Endothelial cell (in vitro differentiated cells): Measurements from ENCODE around the gene TAF5. TPM values are rescaled to one million over a fixed set of nuclear protein-coding genes. Genes with fewer than 3 reads are reported as not detected.
A peak's percentile ranks its signal among the peaks of the same experiment; 100 is the strongest.
"Not testable (repeated sequence)": the region's sequence is repeated elsewhere in the genome, so short reads cannot be mapped to it uniquely, and the experiment has no call there.

Experiments used
- DNase-seq: peaks from one replicate; pipeline ENCODE4 v3.0.0; 2021; ENCODE audit warnings: low spot score
- H3K27ac Mint-ChIP-seq: one replicate; pipeline ENCODE4 v1.8.0; 2021; ENCODE audit warnings: mixed read lengths, inconsistent platforms; ENCODE audit not compliant: unreplicated experiment
- H3K27me3 Mint-ChIP-seq: one replicate; pipeline ENCODE4 v1.8.0; 2021; ENCODE audit warnings: mild to moderate bottlenecking, moderate library complexity, mixed read lengths, inconsistent platforms; ENCODE audit not compliant: unreplicated experiment
- H3K36me3 Mint-ChIP-seq: one replicate; pipeline ENCODE4 v1.8.0; 2021; ENCODE audit warnings: mild to moderate bottlenecking, low read depth, mixed read lengths, inconsistent platforms; ENCODE audit not compliant: unreplicated experiment
- H3K4me1 Mint-ChIP-seq: one replicate; pipeline ENCODE4 v1.8.0; 2021; ENCODE audit warnings: mild to moderate bottlenecking, mixed read lengths, inconsistent platforms; ENCODE audit not compliant: unreplicated experiment
- H3K4me3 Mint-ChIP-seq: one replicate; pipeline ENCODE4 v1.8.0; 2021; ENCODE audit warnings: mild to moderate bottlenecking, mixed read lengths, inconsistent platforms; ENCODE audit not compliant: unreplicated experiment
- H3K9me3 Mint-ChIP-seq: one replicate; pipeline ENCODE4 v1.8.0; 2021; ENCODE audit warnings: mixed read lengths, inconsistent platforms; ENCODE audit not compliant: unreplicated experiment
- CTCF ChIP-seq: fragments of 200-600 bp; sonication (generic); IDR thresholded peaks from one replicate; pipeline ENCODE4 v1.5.0; 2021; ENCODE audit warnings: antibody characterized with exemption; ENCODE audit not compliant: unreplicated experiment
- total RNA-seq: library from RNA; stranded (reverse); fragmentation: NEBNext Ultra II Directional; extraction: Animal tissue kit (Norgen Biotek cat#: 25700); gene quantifications from one replicate; pipeline ENCODE4 v1.2.1, GENCODE V29; 2021; ENCODE audit not compliant: unreplicated experiment

TAF5 gene
- total RNA-seq, 1 donor from 2014 or later = 5.7 TPM

GRCh38 chr10:103350175-103350516 lies 17.6 kb upstream of the TAF5 start:
- H3K4me1 Mint-ChIP-seq = peaks cover 2% of the 10 kb centered on the region
- H3K27ac Mint-ChIP-seq = no peak overlapping the region
- H3K4me3 Mint-ChIP-seq = peak overlapping the region; percentile 93
- no peaks in the 10 kb centered on the region for H3K9me3 Mint-ChIP-seq
- no peaks in the 10 kb centered on the region for H3K27me3 Mint-ChIP-seq
- H3K36me3 Mint-ChIP-seq = peaks cover 3% of the 10 kb centered on the region
- DNase-seq = no peak
- no peak for TF ChIP-seq CTCF

- Mint-ChIP-seq H3K27ac (no peak within 1 kb of the TSS), H3K36me3 (peaks cover 3% of the 10 kb centered on the region), H3K9me3 (no peaks in the 10 kb centered on the region), H3K27me3 (no peaks in the 10 kb centered on the region), H3K4me1 (peaks cover 2% of the 10 kb centered on the region), H3K4me3 (peak within 1 kb of the TSS; percentile 93)
- TF ChIP-seq CTCF = no peak
- peak; percentile 91 for DNase-seq
Measured at GRCh38 chr10:103350517-103351260, 17.1 kb upstream of the TAF5 start, which contains the start of gene PCGF6. PCGF6 (minus strand) TSS chr10:103351140; CDS start chr10:103351066, 74 bp downstream.

GRCh38 chr10:103353281-103353680 lies 14.5 kb upstream of the TAF5 start:
- no peaks in the 10 kb centered on the region for H3K9me3 Mint-ChIP-seq
- H3K27ac Mint-ChIP-seq = no peak overlapping the region
- peaks cover 3% of the 10 kb centered on the region for H3K36me3 Mint-ChIP-seq
- peaks cover 2% of the 10 kb centered on the region for H3K4me1 Mint-ChIP-seq
- no peak for DNase-seq
- H3K27me3 Mint-ChIP-seq = no peaks in the 10 kb centered on the region
- no peak overlapping the region for H3K4me3 Mint-ChIP-seq
- no peak for TF ChIP-seq CTCF

- not testable (repeated sequence) for H3K27ac Mint-ChIP-seq, DNase-seq, H3K4me1 Mint-ChIP-seq, H3K9me3 Mint-ChIP-seq, H3K36me3 Mint-ChIP-seq, H3K4me3 Mint-ChIP-seq, H3K27me3 Mint-ChIP-seq
Measured at GRCh38 chr10:103354567-103354966, 13.2 kb upstream of the TAF5 start.

GRCh38 chr10:103355906-103356599 lies 11.7 kb upstream of the TAF5 start:
- no peak for TF ChIP-seq CTCF
- H3K4me1 Mint-ChIP-seq = no peaks in the 10 kb centered on the region
- no peak overlapping the region for H3K4me3 Mint-ChIP-seq
- no peak for DNase-seq
- no peaks in the 10 kb centered on the region for H3K9me3 Mint-ChIP-seq
- H3K27ac Mint-ChIP-seq = no peak overlapping the region
- H3K36me3 Mint-ChIP-seq = peaks cover 3% of the 10 kb centered on the region
- H3K27me3 Mint-ChIP-seq = no peaks in the 10 kb centered on the region

GRCh38 chr10:103359493-103359892 lies 8.3 kb upstream of the TAF5 start:
- not testable (repeated sequence) for H3K4me3 Mint-ChIP-seq, DNase-seq, H3K27ac Mint-ChIP-seq, H3K36me3 Mint-ChIP-seq, H3K27me3 Mint-ChIP-seq, H3K4me1 Mint-ChIP-seq, H3K9me3 Mint-ChIP-seq

- not testable (repeated sequence) for H3K27me3 Mint-ChIP-seq, H3K36me3 Mint-ChIP-seq, H3K4me1 Mint-ChIP-seq, H3K4me3 Mint-ChIP-seq, H3K27ac Mint-ChIP-seq, DNase-seq, H3K9me3 Mint-ChIP-seq
Measured at GRCh38 chr10:103360791-103361190, 7.0 kb upstream of the TAF5 start.
